ENCODE results near the gene EXOC4.

GRCh38 chr7:133217773-133218172 lies 35.1 kb upstream of the EXOC4 start:
- TF ChIP-seq CTCF (IDR thresholded peaks at IDR 0.05) (no peak), POLR2A (IDR thresholded peaks at IDR 0.05) (no peak), EP300 (IDR thresholded peaks at IDR 0.05; ENCODE audit: low read depth) (no peak)

Data from transverse colon (tissue), 3 donors.